Stimulated activated CD8-positive, alpha-beta memory T cell treated with anti-CD3 and anti-CD28 coated beads, Interleukin-4, amount 100 ng/mL, for 48 hours (primary cell): Measurements from ENCODE around the gene IMPG2.

ENCODE experiments used
- DNase-seq: peaks from one replicate; pipeline ENCODE4 v3.0.0-alpha.2; 2020

Gene IMPG2

GRCh38 chr3:101273156-101273555, 47.2 kb downstream of the IMPG2 start:
- DNase-seq: no peak

GRCh38 chr3:101271728-101272127, 48.6 kb downstream of the IMPG2 start:
- no peak for DNase-seq

- DNase-seq: no peak
Measured at GRCh38 chr3:101270149-101270548, 50.2 kb downstream of the IMPG2 start.

GRCh38 chr3:101268971-101269671, 51.3 kb downstream of the IMPG2 start:
- no peak for DNase-seq

- DNase-seq: no peak
Measured at GRCh38 chr3:101268141-101268540, 52.2 kb downstream of the IMPG2 start.

GRCh38 chr3:101266566-101266965, 53.8 kb downstream of the IMPG2 start:
- DNase-seq: no peak

- DNase-seq: no peak
Measured at GRCh38 chr3:101266071-101266470, 54.3 kb downstream of the IMPG2 start.

GRCh38 chr3:101262393-101263240, 57.8 kb downstream of the IMPG2 start:
- no peak for DNase-seq

- no peak for DNase-seq
Measured at GRCh38 chr3:101261506-101261905, 58.9 kb downstream of the IMPG2 start.

- no peak for DNase-seq
Measured at GRCh38 chr3:101259485-101260341, 60.7 kb downstream of the IMPG2 start.

GRCh38 chr3:101256511-101256910, 63.9 kb downstream of the IMPG2 start:
- no peak for DNase-seq

GRCh38 chr3:101255441-101255840, 64.9 kb downstream of the IMPG2 start:
- no peak for DNase-seq

GRCh38 chr3:101253396-101253795, 67.0 kb downstream of the IMPG2 start:
- DNase-seq: no peak

- DNase-seq: no peak
Measured at GRCh38 chr3:101252945-101253344, 67.4 kb downstream of the IMPG2 start.

- no peak for DNase-seq
Measured at GRCh38 chr3:101252307-101252706, 68.1 kb downstream of the IMPG2 start.

- no peak for DNase-seq
Measured at GRCh38 chr3:101251441-101251840, 68.9 kb downstream of the IMPG2 start.

GRCh38 chr3:101249522-101249921, 70.9 kb downstream of the IMPG2 start:
- no peak for DNase-seq

- no peak for DNase-seq
Measured at GRCh38 chr3:101248736-101249135, 71.6 kb downstream of the IMPG2 start.

GRCh38 chr3:101244212-101244575, 76.2 kb downstream of the IMPG2 start:
- DNase-seq: no peak

- DNase-seq: no peak
Measured at GRCh38 chr3:101243285-101244211, 76.8 kb downstream of the IMPG2 start.

GRCh38 chr3:101240719-101241399, 79.5 kb downstream of the IMPG2 start:
- DNase-seq: no peak

- no peak for DNase-seq
Measured at GRCh38 chr3:101235048-101235447, 85.3 kb downstream of the IMPG2 start.
